SK-N-SH (cell line): ENCODE measurements around the gene HNRNPA1.

Experiments used
- CTCF ChIP-seq: fragments of 200-600 bp; sonication (generic); IDR thresholded peaks from 2 replicates; pipeline ENCODE4 v1.6.1; 2017; ENCODE audit warnings: antibody characterized with exemption, mild to moderate bottlenecking, moderate library complexity
- ELF1 ChIP-seq: IDR thresholded peaks from 2 replicates; pipeline ENCODE4 v1.4.0; 2012
- EP300 ChIP-seq, 2 experiments: IDR thresholded peaks; 2 replicates each; pipeline versions ENCODE4 v1.4.0 to v1.6.1; 2012; ENCODE audit warnings: borderline replicate concordance in 1 of 2, low read depth in 1 of 2, low read length in 1 of 2
- EZH2phosphoT487 ChIP-seq: fragments of 200-600 bp; sonication (generic); IDR thresholded peaks from 2 replicates; pipeline ENCODE4 v1.6.1; 2017; ENCODE audit warnings: low read depth, mixed run types, mild to moderate bottlenecking, antibody characterized with exemption, moderate library complexity, borderline replicate concordance
- GABPA ChIP-seq: IDR thresholded peaks from 2 replicates; pipeline ENCODE4 v1.4.0; 2012; ENCODE audit warnings: low read depth, mild to moderate bottlenecking
- MXI1 ChIP-seq: IDR thresholded peaks from 2 replicates; pipeline ENCODE4 v1.6.1; 2012; ENCODE audit warnings: mild to moderate bottlenecking, low read depth, low read length, improper control_type of control experiment
- NFIC ChIP-seq: IDR thresholded peaks from 2 replicates; pipeline ENCODE4 v1.4.0; 2012; ENCODE audit warnings: borderline replicate concordance
- NRF1 ChIP-seq: IDR thresholded peaks from 2 replicates; pipeline ENCODE4 v1.6.1; 2012; ENCODE audit warnings: low read depth, mild to moderate bottlenecking, low read length
- PBX3 ChIP-seq: IDR thresholded peaks from 2 replicates; pipeline ENCODE4; 2012
- POLR2AphosphoS5 ChIP-seq: IDR thresholded peaks from 2 replicates; pipeline ENCODE4 v1.6.1; 2012; ENCODE audit warnings: low read depth, low read length
- TCF12 ChIP-seq: IDR thresholded peaks from 2 replicates; pipeline ENCODE4 v1.4.0; 2012
- USF2 ChIP-seq: fragments of 150-350 bp; IDR thresholded peaks from 2 replicates; pipeline ENCODE4 v1.6.1; 2017; ENCODE audit warnings: antibody characterized with exemption, low read length, low read depth, borderline replicate concordance

- TF ChIP-seq GABPA, result no peak
- TF ChIP-seq ELF1, result no peak
- TF ChIP-seq TCF12, result no peak
- TF ChIP-seq USF2, result no peak
- no peak for TF ChIP-seq CTCF
- no peak for TF ChIP-seq POLR2AphosphoS5
- no peak for TF ChIP-seq NRF1
- TF ChIP-seq EZH2phosphoT487, result no peak
- TF ChIP-seq NFIC, result no peak
- TF ChIP-seq MXI1, result no peak
- TF ChIP-seq PBX3, result no peak
- no peak for TF ChIP-seq EP300 (IDR thresholded peaks at IDR 0.05; ENCODE audit: borderline replicate concordance in 1 of 2, low read depth in 1 of 2, low read length in 1 of 2)
These were observed 10.2 kb upstream of the HNRNPA1 start for GRCh38 chr12:54270345-54270744.
